GM21447 (cell line): ENCODE results near the gene STAB2.

Source experiments
- ATAC-seq: cut with Tn5 transposase; IDR thresholded peaks from one replicate; pipeline ENCODE4 v1.9.1; 2021; ENCODE audit not compliant: unreplicated experiment

Gene STAB2

GRCh38 chr12:103778781-103779180, 191.7 kb downstream of the STAB2 start:
- no peak for ATAC-seq

- no peak for ATAC-seq
Observed at GRCh38 chr12:103779410-103780092, 192.5 kb downstream of the STAB2 start.

- ATAC-seq: no peak
Observed at GRCh38 chr12:103780093-103780440, 193.0 kb downstream of the STAB2 start.

GRCh38 chr12:103780992-103781391, 193.9 kb downstream of the STAB2 start:
- ATAC-seq: no peak

GRCh38 chr12:103782399-103782798, 195.3 kb downstream of the STAB2 start:
- ATAC-seq: no peak

GRCh38 chr12:103783744-103784664, 196.9 kb downstream of the STAB2 start:
- ATAC-seq: no peak

- no peak for ATAC-seq
Observed at GRCh38 chr12:103785243-103786031, 198.4 kb downstream of the STAB2 start.

GRCh38 chr12:103786201-103786600, 199.1 kb downstream of the STAB2 start:
- ATAC-seq: no peak

GRCh38 chr12:103791350-103791920, 204.4 kb downstream of the STAB2 start:
- no peak for ATAC-seq

GRCh38 chr12:103793046-103793445, 206.0 kb downstream of the STAB2 start:
- no peak for ATAC-seq

GRCh38 chr12:103793512-103794045, 206.5 kb downstream of the STAB2 start:
- ATAC-seq: no peak

- no peak for ATAC-seq
Observed at GRCh38 chr12:103794309-103795213, 207.5 kb downstream of the STAB2 start.

- no peak for ATAC-seq
Observed at GRCh38 chr12:103798586-103798985, 211.5 kb downstream of the STAB2 start.

GRCh38 chr12:103799504-103799856, 212.4 kb downstream of the STAB2 start:
- ATAC-seq: no peak

- no peak for ATAC-seq
Observed at GRCh38 chr12:103799857-103800771, 213.0 kb downstream of the STAB2 start.

- ATAC-seq: no peak
Observed at GRCh38 chr12:103801709-103802585, 214.9 kb downstream of the STAB2 start.

- ATAC-seq: no peak
Observed at GRCh38 chr12:103802586-103802886, 215.5 kb downstream of the STAB2 start.

GRCh38 chr12:103803847-103804246, 216.8 kb downstream of the STAB2 start:
- no peak for ATAC-seq
